Astrocyte of the cerebellum (primary cell): ENCODE results near the gene PITPNC1.
A peak's percentile ranks its signal among the peaks of the same experiment; 100 is the strongest.

Experiments used
- DNase-seq: peaks from one replicate; pipeline ENCODE4 v3.0.0-alpha.2; 2011; ENCODE audit warnings: low read depth
- H3K4me3 ChIP-seq: 2 replicates; pipeline ENCODE4 v1.5.1; 2011; ENCODE audit warnings: mild to moderate bottlenecking, low read depth, low read length, moderate library complexity
- CTCF ChIP-seq: IDR thresholded peaks from 2 replicates; pipeline ENCODE4 v1.5.1; 2012; ENCODE audit warnings: low read length, low read depth, moderate library complexity, mild to moderate bottlenecking; ENCODE audit errors: missing control alignments
- in situ Hi-C: cut with HindIII; loops from 2 replicates; pipeline ENCODE4 v1.10.0; 2017; ENCODE audit warnings: low sequenced_read_pairs

The PITPNC1 gene

GRCh38 chr17:67439269-67439668 is 62.2 kb downstream of the PITPNC1 start:
- H3K4me3 ChIP-seq, result no peak overlapping the region
- in situ Hi-C loops, result no loop called here
- DNase-seq, result no peak
- no peak for TF ChIP-seq CTCF

- DNase-seq, result no peak
- H3K4me3 ChIP-seq, result no peak overlapping the region
- in situ Hi-C loops, result no loop called here
- TF ChIP-seq CTCF, result no peak
Measured at GRCh38 chr17:67440277-67441051, 63.4 kb downstream of the PITPNC1 start.

GRCh38 chr17:67441052-67441895 is 64.2 kb downstream of the PITPNC1 start:
- DNase-seq, result no peak
- no peak for TF ChIP-seq CTCF
- in situ Hi-C loops, result no loop called here
- H3K4me3 ChIP-seq, result peak overlapping the region; percentile 28

GRCh38 chr17:67441896-67442219 is 64.8 kb downstream of the PITPNC1 start:
- in situ Hi-C loops, result no loop called here
- no peak overlapping the region for H3K4me3 ChIP-seq
- no peak for DNase-seq
- TF ChIP-seq CTCF, result no peak

GRCh38 chr17:67442787-67443624 is 65.9 kb downstream of the PITPNC1 start:
- in situ Hi-C loops, result no loop called here
- TF ChIP-seq CTCF, result no peak
- peak; percentile 63 for DNase-seq
- no peak overlapping the region for H3K4me3 ChIP-seq

- H3K4me3 ChIP-seq, result no peak overlapping the region
- in situ Hi-C loops, result no loop called here
- TF ChIP-seq CTCF, result no peak
- DNase-seq, result peak; percentile 49
Measured at GRCh38 chr17:67443931-67444595, 67.0 kb downstream of the PITPNC1 start.
